HG02885 (cell line): ENCODE results near the gene RADIL.

Source experiments
- ATAC-seq: cut with Tn5 transposase; IDR thresholded peaks from one replicate; pipeline ENCODE4 v1.9.1; 2021; ENCODE audit warnings: mild to moderate bottlenecking; ENCODE audit not compliant: unreplicated experiment, poor library complexity

The RADIL gene

DNA sequence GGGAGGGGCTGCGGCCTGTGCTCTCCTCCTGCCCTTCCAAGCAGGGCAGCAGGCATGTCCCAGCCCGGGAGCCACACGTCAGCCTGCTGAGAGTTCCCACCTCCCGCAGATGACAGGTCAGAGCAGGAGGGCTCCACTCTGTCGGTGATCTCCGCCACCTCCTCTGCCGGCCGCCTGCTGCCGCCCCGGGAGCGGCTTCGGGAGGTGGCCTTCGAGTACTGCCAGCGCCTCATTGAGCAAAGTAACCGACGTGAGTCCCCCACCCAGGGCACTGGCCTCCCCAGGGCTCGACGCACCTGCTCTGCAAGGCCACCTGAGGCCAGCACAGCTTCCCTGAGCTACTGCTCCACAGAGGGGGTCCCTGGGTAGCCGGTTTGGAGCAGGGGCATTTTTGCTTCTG lies 98.7 kb downstream of the RADIL start:
- no peak for ATAC-seq

DNA sequence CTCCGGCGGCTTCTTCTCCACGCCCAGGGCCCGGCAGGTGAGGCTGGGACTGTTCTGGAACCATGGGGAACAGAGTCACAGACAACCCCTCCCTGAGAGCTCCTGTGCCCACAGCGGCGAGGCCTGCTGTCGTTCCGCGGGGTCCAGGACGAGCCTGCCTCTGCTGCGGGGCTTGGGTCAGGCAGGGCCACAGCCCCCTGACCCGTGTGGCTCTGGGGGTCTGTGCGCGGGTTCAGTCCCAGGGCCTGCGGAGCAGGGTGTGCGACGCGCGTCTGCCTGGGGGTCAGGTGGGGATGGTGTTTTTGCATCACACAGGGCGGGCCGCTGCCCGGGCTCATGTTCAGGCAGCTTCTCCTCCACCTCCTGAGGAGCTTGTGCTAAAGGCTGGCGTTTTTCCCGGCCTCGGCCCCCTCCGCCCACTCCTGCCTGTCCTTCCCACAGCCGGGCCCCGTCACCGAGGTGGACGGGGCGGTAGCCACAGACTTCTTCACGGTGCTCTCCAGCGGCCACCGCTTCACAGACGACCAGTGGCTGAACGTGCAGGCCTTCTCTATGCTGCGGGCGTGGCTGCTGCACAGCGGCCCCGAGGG lies 99.7 kb downstream of the RADIL start:
- no peak for ATAC-seq

- no peak for ATAC-seq
These were observed 100.2 kb downstream of the RADIL start for GRCh38 chr7:4783292-4783652.

- ATAC-seq, result no peak
These were observed 100.9 kb downstream of the RADIL start for GRCh38 chr7:4782333-4783291.

DNA sequence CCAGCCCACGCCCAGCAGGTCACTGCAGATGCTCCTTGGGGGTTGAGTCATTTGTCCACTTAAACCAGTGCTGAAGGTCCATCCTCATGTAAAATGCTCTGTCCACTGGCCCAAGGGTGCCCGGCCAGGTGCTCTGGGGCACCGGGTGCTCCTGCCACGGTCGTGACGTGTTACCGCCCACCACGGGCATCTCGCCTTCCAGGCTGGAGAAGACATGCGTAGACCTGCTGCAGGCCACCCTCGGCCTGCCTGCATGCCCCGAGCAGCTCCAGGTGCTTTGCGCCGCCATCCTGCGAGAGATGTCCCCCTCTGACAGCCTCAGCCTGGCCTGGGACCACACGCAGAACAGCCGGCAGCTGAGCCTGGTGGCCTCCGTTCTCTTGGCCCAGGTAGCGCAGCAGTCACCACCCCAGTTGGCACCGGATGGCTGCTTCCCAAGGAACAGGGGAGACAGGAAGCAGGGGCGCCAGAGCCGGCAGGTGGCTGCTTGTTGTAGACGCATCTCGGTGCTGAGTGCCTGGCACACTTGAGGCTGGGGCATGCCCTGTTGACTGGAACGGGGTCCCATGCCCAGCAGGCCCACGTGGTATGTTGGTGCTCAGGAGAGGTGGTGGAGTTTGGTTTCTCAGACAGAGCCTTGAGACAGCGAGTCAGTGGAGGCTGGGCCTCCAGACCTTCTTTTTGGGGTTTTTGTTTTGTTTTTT lies 102.0 kb downstream of the RADIL start:
- ATAC-seq, result no peak

DNA sequence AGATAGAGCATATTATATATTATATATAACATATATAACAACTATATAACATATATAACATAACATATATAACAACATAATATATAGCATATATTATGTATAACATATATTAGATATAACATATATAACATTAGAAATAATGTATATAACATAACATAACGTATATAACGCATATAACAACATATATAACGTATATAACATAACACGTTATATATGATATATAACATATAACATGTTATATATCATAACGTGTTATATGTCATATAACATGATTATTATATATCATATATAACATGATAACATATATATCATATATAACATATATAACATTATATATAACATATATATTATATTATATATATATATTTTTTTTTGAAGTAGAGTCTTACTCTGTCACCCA lies 104.4 kb downstream of the RADIL start:
- no peak for ATAC-seq

- no peak for ATAC-seq
These were observed 107.5 kb downstream of the RADIL start for GRCh38 chr7:4775848-4776623.

- ATAC-seq, result peak; percentile 94
These were observed 108.2 kb downstream of the RADIL start, which contains the start of gene AP5Z1 for GRCh38 chr7:4775250-4775847. AP5Z1 (plus strand) TSS chr7:4775623; CDS start chr7:4775716, 93 bp downstream.

DNA sequence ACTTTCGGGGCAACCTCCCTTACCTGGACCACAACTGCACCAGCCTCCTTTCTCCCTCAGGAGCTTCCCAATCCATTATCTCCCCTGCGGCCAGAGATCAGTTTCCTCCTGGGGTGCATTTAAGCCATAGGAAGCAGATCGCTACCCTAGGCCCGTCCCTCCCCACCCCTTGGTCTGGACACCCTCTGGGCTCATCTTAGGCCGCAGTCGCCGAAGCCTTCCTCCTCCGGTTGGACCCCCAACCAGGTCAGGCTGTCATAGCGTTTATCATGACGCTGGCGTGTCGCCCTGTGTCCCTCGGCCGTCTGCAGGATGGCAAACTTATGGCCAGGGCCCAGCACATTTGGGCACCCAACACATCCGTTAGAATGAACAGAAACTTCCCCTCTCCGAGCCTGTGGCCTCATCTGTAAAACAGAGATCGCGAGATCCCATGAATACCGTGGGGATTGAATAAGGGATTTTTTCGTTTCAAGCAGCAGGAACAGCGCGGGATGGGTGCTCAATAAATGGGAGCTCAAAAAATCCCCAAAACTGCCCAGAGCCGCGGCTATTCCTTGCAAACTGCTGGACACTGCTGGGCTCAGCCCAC lies 108.8 kb downstream of the RADIL start:
- peak; percentile 25 for ATAC-seq

GRCh38 chr7:4774007-4774406 lies 109.5 kb downstream of the RADIL start:
- no peak for ATAC-seq

DNA sequence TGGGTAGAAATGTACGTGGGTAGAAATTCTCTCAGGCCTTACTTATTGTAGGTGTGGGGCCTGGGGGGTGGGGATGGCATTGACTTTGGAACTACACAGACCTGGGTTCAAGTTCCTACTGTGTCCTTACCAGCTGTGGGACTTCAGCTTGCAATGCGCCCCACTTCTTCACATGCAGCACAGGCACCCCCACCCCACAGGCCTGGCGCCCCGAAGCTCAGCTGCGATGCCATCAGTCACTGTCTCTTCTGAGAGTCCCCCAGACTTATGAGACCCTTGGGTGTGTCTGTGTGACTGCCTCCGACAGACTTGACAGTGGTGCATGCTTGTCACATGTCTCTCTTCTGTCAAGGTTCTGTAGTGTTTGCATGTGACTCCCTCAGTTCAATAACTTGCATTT lies 111.2 kb downstream of the RADIL start:
- ATAC-seq, result no peak

DNA sequence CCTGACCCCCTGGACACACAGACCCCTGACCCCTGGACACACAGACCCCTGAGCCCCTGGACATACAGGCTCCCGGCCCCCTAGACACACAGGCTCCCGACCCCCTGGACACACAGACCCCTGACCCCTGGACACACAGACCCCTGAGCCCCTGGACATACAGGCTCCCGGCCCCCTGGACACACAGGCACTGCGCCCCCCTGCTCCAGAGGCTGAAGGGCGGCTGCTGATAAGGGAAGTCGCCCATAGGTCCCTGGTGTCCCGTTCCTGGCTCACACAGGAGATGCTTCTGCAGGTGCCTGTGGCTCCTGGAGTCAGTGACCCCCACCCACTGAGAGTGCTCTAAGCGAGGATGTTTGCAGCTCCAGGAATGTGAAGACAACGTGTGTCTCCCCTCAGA lies 111.8 kb downstream of the RADIL start:
- ATAC-seq, result no peak

GRCh38 chr7:4770886-4771285 lies 112.6 kb downstream of the RADIL start:
- ATAC-seq, result no peak

DNA sequence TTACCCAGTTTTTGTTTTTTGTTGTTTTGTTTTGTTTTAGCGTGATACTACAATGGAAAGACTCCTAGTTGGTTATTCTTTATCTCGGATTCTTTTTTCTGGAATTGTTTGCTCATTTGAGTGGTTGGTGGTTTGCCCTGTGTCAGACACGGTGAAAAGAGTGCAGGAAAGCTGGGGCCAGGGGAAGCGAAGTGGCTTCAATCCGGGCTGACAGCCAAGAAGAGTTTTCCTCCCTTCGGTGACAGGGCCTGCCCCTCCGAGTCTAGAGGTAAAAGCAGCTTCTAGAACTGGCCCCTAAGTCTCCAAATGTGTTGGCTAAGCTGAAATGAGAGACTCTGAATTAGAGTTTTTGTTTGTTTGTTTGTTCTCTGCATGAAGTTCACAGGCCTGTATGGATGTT lies 113.8 kb downstream of the RADIL start:
- ATAC-seq, result no peak

DNA sequence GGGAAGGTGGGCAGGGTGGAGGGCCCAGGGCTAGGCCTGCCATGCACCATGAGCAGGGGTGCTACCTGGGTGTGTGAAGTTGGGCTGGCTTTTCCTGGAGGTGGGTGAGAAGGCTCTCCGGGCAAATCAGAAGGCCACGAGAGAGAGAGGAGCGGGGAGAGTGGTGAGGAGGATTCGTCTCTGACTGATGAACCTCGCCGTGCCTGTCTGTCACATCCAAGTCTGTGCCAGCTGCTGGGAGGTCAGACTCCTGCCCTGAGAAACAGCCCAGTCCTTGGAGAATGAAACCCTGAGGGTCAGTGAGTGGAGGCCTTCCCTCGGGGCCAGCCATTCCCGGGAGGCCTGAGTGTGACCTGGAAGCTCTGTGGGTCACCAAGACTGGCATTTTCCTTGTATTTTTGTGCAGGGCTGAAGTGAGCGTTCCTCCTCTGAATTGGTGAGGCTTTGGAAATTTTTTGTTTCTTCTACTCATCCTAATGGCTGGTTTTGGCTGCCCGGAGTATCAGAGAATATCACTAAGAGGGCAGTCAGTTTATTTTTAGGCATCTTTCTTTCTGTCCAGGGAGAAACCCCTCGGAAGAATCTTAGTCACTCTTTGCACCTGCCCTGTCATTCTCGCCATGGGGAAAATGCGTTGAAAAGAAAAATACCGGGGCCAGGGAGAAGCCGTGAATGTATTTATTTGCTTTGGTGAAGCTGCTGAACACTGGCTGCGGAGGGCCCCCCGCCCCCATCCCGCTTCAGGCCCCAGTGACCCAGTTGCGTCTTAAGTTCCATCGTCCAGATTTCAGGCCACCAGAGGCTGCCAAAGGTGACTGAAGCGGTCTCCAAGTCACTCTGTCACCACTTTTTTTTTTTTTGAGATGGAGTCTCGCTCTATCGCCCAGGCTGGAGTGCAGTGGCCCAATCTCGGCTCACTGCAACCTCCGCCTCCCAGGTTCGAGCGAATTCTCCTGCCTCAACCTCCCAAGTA lies 114.6 kb downstream of the RADIL start:
- ATAC-seq, result no peak

DNA sequence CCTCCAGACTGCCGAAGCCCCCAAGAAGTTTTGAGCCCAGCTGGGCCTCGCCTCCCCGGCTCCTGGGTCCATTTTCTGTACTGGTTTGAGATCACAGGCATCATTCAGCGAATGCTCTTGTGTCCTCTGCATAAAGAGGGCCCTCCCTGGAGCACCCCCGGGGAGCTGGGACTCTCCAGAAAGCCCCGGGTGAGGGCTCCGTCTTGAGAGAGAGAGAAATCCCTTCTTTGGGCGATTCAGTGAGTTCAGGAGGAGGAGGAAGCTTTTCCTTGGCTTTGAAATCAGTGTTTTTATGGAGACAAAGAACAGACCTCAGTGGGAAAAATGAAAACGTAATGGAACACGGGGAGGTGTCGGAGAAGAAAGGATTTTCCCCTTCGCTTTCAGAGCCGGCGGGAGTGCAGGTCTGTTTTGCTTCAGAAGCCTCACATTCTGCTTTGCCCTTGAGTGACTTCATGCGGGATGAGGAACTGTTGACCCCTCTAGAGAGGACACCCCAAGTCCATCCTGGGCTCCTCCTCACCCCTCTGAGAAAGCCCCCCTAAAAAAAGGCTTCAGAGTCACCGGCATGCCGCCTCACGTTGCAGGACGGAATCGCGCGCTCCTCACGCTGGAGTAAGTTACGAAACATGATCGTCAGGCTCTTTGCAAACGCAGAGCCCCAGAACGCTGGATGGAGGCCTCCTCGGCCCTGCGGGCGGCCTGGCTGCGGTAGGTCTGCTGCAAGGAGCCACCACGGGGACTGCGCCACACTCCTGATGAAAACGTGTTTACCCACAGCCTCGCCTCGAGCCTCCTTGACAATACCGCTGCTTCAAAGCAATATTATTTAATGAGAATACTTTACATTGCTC lies 116.6 kb downstream of the RADIL start:
- ATAC-seq, result no peak

- no peak for ATAC-seq
These were observed 117.6 kb downstream of the RADIL start for GRCh38 chr7:4765776-4766490.
